GM10266 (cell line): ENCODE measurements around the gene CPEB3.

ENCODE experiments used
- DNase-seq: peaks from one replicate; pipeline ENCODE4 v3.0.0; 2012; ENCODE audit errors: extremely low spot score
- CTCF ChIP-seq: IDR thresholded peaks from 2 replicates; pipeline ENCODE4 v1.5.1; 2012; ENCODE audit warnings: mild to moderate bottlenecking, low read depth; ENCODE audit not compliant: control insufficient read depth, insufficient read depth; ENCODE audit errors: missing control alignments

CPEB3 gene

GRCh38 chr10:92264249-92264648 lies 26.6 kb downstream of the CPEB3 start:
- TF ChIP-seq CTCF: no peak
- no peak for DNase-seq

- DNase-seq: no peak
- no peak for TF ChIP-seq CTCF
Observed at GRCh38 chr10:92263396-92263795, 27.5 kb downstream of the CPEB3 start.

- DNase-seq: no peak
- TF ChIP-seq CTCF: no peak
Observed at GRCh38 chr10:92248566-92248965, 42.3 kb downstream of the CPEB3 start.

- DNase-seq: peak; percentile 44
- TF ChIP-seq CTCF: no peak
Observed at GRCh38 chr10:92244796-92245195, 46.1 kb downstream of the CPEB3 start.

GRCh38 chr10:92242910-92243671 lies 47.8 kb downstream of the CPEB3 start:
- no peak for TF ChIP-seq CTCF
- no peak for DNase-seq

- TF ChIP-seq CTCF: no peak
- no peak for DNase-seq
Observed at GRCh38 chr10:92242380-92242779, 48.5 kb downstream of the CPEB3 start.

- no peak for DNase-seq
- TF ChIP-seq CTCF: no peak
Observed at GRCh38 chr10:92241501-92241900, 49.4 kb downstream of the CPEB3 start.
